Measurements from ENCODE around the gene HUNK.

The HUNK gene

GRCh38 chr21:31913182-31913608 lies 40.4 kb downstream of the HUNK start:
- Histone ChIP-seq H3K4me3 (no peak overlapping the region), H3K27ac (no peak overlapping the region), H3K9ac (no peak overlapping the region), H3K36me3 (peaks cover 7% of the 10 kb centered on the region), H3K4me1 (no peaks in the 10 kb centered on the region), H4K20me1 (no peaks in the 10 kb centered on the region), H3K9me3 (no peaks in the 10 kb centered on the region), H3K27me3 (no peaks in the 10 kb centered on the region), H3K4me2 (no peak overlapping the region)
- TF ChIP-seq Cebpa-rat (IDR thresholded peaks at IDR 0.05), result no peak

- no peak overlapping the region for H3K9ac ChIP-seq
- no peak for TF ChIP-seq Cebpa-rat (IDR thresholded peaks at IDR 0.05)
- H3K36me3 ChIP-seq, result peaks cover 13% of the 10 kb centered on the region
- no peak overlapping the region for H3K27ac ChIP-seq
- peaks cover 6% of the 10 kb centered on the region; the same call in 1 of the 2 replicates for H3K9me3 ChIP-seq
- no peak overlapping the region for H3K4me2 ChIP-seq
- H3K4me3 ChIP-seq, result no peak overlapping the region
- H4K20me1 ChIP-seq, result no peaks in the 10 kb centered on the region
- no peaks in the 10 kb centered on the region for H3K4me1 ChIP-seq
- no peaks in the 10 kb centered on the region for H3K27me3 ChIP-seq
These were observed 41.7 kb downstream of the HUNK start for GRCh38 chr21:31914472-31914871.

GRCh38 chr21:31915566-31915965 lies 42.7 kb downstream of the HUNK start:
- no peaks in the 10 kb centered on the region for H3K27me3 ChIP-seq
- H4K20me1 ChIP-seq, result no peaks in the 10 kb centered on the region
- H3K27ac ChIP-seq, result no peak overlapping the region
- no peak overlapping the region for H3K9ac ChIP-seq
- no peak overlapping the region for H3K4me3 ChIP-seq
- no peak overlapping the region for H3K4me2 ChIP-seq
- H3K4me1 ChIP-seq, result no peaks in the 10 kb centered on the region
- TF ChIP-seq Cebpa-rat (IDR thresholded peaks at IDR 0.05), result no peak
- peaks cover 6% of the 10 kb centered on the region; the same call in 1 of the 2 replicates for H3K9me3 ChIP-seq
- H3K36me3 ChIP-seq, result peaks cover 13% of the 10 kb centered on the region

- no peak overlapping the region for H3K4me2 ChIP-seq
- TF ChIP-seq Cebpa-rat (IDR thresholded peaks at IDR 0.05), result no peak
- peaks cover 6% of the 10 kb centered on the region; the same call in 1 of the 2 replicates for H3K9me3 ChIP-seq
- H3K9ac ChIP-seq, result no peak overlapping the region
- no peaks in the 10 kb centered on the region for H3K27me3 ChIP-seq
- no peaks in the 10 kb centered on the region for H3K4me1 ChIP-seq
- no peak overlapping the region for H3K27ac ChIP-seq
- H3K4me3 ChIP-seq, result no peak overlapping the region
- peaks cover 10% of the 10 kb centered on the region for H3K36me3 ChIP-seq
- H4K20me1 ChIP-seq, result no peaks in the 10 kb centered on the region
These were observed 44.3 kb downstream of the HUNK start for GRCh38 chr21:31917108-31917507.

DNA sequence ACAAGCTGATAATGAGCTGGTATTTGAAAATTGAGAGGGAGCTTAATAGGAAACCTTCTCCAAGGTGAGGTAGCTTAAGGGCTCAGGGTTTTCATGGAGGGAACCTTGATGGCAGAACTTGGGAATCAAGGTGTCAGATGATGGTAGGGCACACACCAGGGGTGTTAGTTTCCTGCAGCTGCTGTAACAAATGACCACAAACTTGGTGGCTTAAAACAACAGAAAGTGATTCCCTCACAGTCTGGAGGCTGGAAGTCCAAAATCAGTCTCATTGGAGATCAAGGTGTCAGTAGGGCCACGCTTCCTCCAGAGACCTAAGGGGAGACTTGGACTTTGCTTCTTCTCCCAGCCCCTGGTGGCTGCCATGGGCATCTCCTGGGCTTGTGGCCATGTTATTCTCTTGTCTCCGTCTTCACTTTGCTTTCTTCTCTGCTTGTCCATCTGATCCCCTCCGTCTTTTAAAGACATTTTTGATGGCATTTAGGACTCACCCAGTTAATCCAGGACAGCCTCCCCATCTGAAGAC lies 45.5 kb downstream of the HUNK start:
- Histone ChIP-seq H3K27ac (no peak overlapping the region), H3K4me3 (no peak overlapping the region), H3K9me3 (peaks cover 6% of the 10 kb centered on the region; the same call in 1 of the 2 replicates), H3K27me3 (no peaks in the 10 kb centered on the region), H4K20me1 (no peaks in the 10 kb centered on the region), H3K36me3 (0 out of 2 replicates have a peak, but pooled peaks cover 7% of the 10 kb centered on the region), H3K9ac (no peak overlapping the region), H3K4me2 (no peak overlapping the region), H3K4me1 (no peaks in the 10 kb centered on the region)
- TF ChIP-seq Cebpa-rat (IDR thresholded peaks at IDR 0.05), result no peak

- H3K9ac ChIP-seq, result no peak overlapping the region
- H3K4me2 ChIP-seq, result no peak overlapping the region
- no peak overlapping the region for H3K27ac ChIP-seq
- no peaks in the 10 kb centered on the region for H4K20me1 ChIP-seq
- H3K4me1 ChIP-seq, result no peaks in the 10 kb centered on the region
- no peak overlapping the region for H3K4me3 ChIP-seq
- TF ChIP-seq Cebpa-rat (IDR thresholded peaks at IDR 0.05), result no peak
- no peaks in the 10 kb centered on the region for H3K27me3 ChIP-seq
- peaks cover 14% of the 10 kb centered on the region for H3K9me3 ChIP-seq
- H3K36me3 ChIP-seq, result peaks cover 17% of the 10 kb centered on the region
These were observed 47.5 kb downstream of the HUNK start for GRCh38 chr21:31920275-31920674.

GRCh38 chr21:31921079-31921478 lies 48.3 kb downstream of the HUNK start:
- TF ChIP-seq Cebpa-rat (IDR thresholded peaks at IDR 0.05), result no peak
- H3K27me3 ChIP-seq, result no peaks in the 10 kb centered on the region
- H4K20me1 ChIP-seq, result no peaks in the 10 kb centered on the region
- H3K4me3 ChIP-seq, result no peak overlapping the region
- peaks cover 23% of the 10 kb centered on the region for H3K9me3 ChIP-seq
- H3K36me3 ChIP-seq, result peaks cover 25% of the 10 kb centered on the region
- no peak overlapping the region for H3K27ac ChIP-seq
- H3K9ac ChIP-seq, result no peak overlapping the region
- H3K4me1 ChIP-seq, result no peaks in the 10 kb centered on the region
- H3K4me2 ChIP-seq, result no peak overlapping the region

DNA sequence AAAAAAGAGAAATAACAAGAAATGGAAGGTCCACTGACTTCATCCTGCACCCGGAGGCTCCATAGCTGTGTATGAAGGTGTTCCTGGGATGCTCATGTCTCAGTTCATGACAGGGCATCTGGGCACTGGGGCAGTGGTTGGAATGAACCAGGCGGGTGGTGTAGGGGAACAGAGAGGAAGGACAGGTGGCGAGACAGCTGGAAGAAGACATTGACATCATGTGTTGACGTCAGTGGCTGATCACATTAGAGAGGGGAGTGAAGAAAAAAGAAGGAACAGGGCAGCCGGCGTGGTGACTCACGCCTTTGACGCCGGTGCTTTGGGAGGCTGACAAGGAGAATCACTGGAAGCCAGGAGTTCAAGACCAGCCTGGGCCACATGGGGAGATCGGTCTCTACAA lies 50.1 kb downstream of the HUNK start:
- Histone ChIP-seq H3K36me3 (peaks cover 31% of the 10 kb centered on the region), H3K9me3 (peaks cover 28% of the 10 kb centered on the region), H3K9ac (no peak overlapping the region), H3K4me1 (no peaks in the 10 kb centered on the region), H4K20me1 (no peaks in the 10 kb centered on the region), H3K27ac (no peak overlapping the region), H3K4me3 (no peak overlapping the region), H3K27me3 (no peaks in the 10 kb centered on the region), H3K4me2 (no peak overlapping the region)
- TF ChIP-seq Cebpa-rat (IDR thresholded peaks at IDR 0.05), result no peak

- Histone ChIP-seq H3K27ac (no peak overlapping the region), H3K9me3 (peaks cover 23% of the 10 kb centered on the region), H3K4me1 (no peaks in the 10 kb centered on the region), H3K4me3 (no peak overlapping the region), H3K4me2 (no peak overlapping the region), H3K36me3 (peaks cover 24% of the 10 kb centered on the region), H3K9ac (no peak overlapping the region), H3K27me3 (no peaks in the 10 kb centered on the region), H4K20me1 (no peaks in the 10 kb centered on the region)
- no peak for TF ChIP-seq Cebpa-rat (IDR thresholded peaks at IDR 0.05)
These were observed 50.9 kb downstream of the HUNK start for GRCh38 chr21:31923756-31924155.

DNA sequence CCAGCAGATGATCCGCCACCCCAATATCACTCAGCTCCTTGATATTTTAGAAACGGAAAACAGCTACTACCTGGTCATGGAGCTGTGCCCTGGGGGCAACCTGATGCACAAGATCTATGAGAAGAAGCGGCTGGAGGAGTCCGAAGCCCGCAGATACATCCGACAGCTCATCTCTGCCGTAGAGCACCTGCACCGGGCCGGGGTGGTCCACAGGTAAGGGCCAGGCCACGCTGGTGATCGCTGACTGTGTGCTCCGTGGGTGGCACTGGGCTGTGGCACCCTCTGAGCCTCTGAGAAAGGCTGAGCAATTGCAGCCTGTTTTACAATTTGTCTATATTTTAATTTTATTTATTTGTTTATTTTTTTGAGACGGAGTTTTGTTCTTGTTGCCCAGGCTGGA lies 51.7 kb downstream of the HUNK start:
- H3K4me2 ChIP-seq, result no peak overlapping the region
- no peak overlapping the region for H3K4me3 ChIP-seq
- H3K27me3 ChIP-seq, result no peaks in the 10 kb centered on the region
- peaks cover 22% of the 10 kb centered on the region for H3K9me3 ChIP-seq
- no peak for TF ChIP-seq Cebpa-rat (IDR thresholded peaks at IDR 0.05)
- H3K36me3 ChIP-seq, result peaks cover 25% of the 10 kb centered on the region
- no peaks in the 10 kb centered on the region for H4K20me1 ChIP-seq
- H3K9ac ChIP-seq, result no peak overlapping the region
- no peak overlapping the region for H3K27ac ChIP-seq
- no peaks in the 10 kb centered on the region for H3K4me1 ChIP-seq

DNA sequence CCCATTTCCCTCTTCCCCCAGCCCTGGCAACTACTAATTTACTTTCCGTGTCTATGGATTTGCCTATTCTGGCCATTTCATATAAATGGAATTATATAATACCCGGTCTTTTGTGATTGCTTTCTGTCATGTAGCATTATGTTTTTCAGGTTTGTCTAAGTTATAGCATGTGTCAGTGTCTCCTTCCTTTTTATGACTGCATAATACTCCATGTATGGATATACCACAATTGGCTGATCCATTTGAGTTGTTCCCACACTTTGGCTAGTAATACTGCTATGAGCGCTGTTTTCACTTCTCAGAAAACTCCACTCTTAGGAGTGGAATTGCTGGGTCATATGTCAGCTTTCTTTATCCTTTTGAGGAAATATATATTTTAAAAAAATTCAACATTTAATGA lies 53.7 kb downstream of the HUNK start:
- H3K36me3 ChIP-seq, result peaks cover 37% of the 10 kb centered on the region
- H3K27me3 ChIP-seq, result no peaks in the 10 kb centered on the region
- no peak overlapping the region for H3K4me2 ChIP-seq
- H3K4me3 ChIP-seq, result no peak overlapping the region
- no peak overlapping the region for H3K9ac ChIP-seq
- H4K20me1 ChIP-seq, result no peaks in the 10 kb centered on the region
- no peaks in the 10 kb centered on the region for H3K4me1 ChIP-seq
- no peak overlapping the region for H3K27ac ChIP-seq
- TF ChIP-seq Cebpa-rat (IDR thresholded peaks at IDR 0.05), result no peak
- H3K9me3 ChIP-seq, result peaks cover 22% of the 10 kb centered on the region
